ENCODE data around the gene NAB2.

GRCh38 chr12:57133916-57134315 lies 45.0 kb downstream of the NAB2 start:
- TF ChIP-seq POLR2AphosphoS5 (IDR thresholded peaks at IDR 0.05; ENCODE audit: low read depth, low read length) (no peak), TAF1 (IDR thresholded peaks at IDR 0.05; ENCODE audit: low read depth, low read length) (no peak)
